Measurements from ENCODE around the gene TRIM28.

DNA sequence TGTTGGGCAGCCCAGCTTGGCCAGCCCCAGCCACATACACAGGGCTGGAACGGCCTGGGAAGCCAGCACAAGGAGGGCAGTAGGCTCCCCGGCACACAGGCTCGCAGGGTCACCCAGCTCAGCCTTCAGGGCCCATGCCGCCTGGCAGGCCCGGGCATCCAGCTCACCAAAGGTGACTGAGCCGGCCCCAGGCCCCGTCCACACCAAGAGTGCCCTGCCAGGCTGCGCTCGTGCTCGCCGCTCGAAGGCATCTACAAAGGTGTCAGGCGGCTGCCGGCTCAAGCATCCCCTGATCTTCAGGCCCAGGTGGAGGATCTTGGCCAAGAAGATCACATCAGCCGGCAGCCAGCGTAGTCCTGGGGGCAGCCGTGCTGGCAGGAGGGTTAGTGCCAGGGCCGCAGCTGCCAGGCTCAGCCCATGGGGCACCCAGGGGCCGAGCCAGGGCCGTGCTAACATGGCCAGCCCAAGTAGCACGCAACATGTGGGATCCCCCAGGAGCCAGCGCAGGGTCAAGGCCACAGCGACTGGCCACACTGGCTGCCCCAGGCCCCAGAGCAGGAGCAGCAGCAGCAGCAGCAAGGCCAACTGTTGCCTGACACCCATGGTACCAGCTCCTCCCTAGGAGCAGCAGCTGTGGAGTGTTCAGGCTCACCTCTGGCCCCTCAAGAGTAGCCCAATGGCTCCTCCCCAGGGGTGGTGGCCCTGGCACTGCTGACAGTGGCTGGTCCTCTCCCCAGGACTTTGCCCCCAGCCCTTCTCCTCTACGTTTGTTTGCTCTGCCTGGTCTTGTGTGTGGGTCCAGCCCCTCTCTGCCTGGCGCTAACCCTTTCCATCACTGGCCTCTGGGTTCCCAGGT is 32.3 kb upstream of the TRIM28 start, which contains the start of gene SLC27A5:
- TF ChIP-seq, protein P1, sequence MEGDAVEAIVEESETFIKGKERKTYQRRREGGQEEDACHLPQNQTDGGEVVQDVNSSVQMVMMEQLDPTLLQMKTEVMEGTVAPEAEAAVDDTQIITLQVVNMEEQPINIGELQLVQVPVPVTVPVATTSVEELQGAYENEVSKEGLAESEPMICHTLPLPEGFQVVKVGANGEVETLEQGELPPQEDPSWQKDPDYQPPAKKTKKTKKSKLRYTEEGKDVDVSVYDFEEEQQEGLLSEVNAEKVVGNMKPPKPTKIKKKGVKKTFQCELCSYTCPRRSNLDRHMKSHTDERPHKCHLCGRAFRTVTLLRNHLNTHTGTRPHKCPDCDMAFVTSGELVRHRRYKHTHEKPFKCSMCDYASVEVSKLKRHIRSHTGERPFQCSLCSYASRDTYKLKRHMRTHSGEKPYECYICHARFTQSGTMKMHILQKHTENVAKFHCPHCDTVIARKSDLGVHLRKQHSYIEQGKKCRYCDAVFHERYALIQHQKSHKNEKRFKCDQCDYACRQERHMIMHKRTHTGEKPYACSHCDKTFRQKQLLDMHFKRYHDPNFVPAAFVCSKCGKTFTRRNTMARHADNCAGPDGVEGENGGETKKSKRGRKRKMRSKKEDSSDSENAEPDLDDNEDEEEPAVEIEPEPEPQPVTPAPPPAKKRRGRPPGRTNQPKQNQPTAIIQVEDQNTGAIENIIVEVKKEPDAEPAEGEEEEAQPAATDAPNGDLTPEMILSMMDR (IDR thresholded peaks at IDR 0.05) = no peak
- no peak for TF ChIP-seq EP300 (IDR thresholded peaks at IDR 0.05)
